HFFc6 (cell line): ENCODE measurements around the gene UMODL1. TPM values are rescaled to one million over a fixed set of nuclear protein-coding genes. Genes with fewer than 3 reads are reported as not detected.
A peak's percentile ranks its signal among the peaks of the same experiment; 100 is the strongest.

ENCODE experiments used
- DNase-seq: peaks from one replicate; pipeline ENCODE4 v3.0.0-alpha.2; 2018
- H3K27ac Mint-ChIP-seq: 2 replicates; pipeline ENCODE4 v1.8.0; 2020; ENCODE audit warnings: mild to moderate bottlenecking, mixed read lengths
- H3K27me3 Mint-ChIP-seq: 2 replicates; pipeline ENCODE4 v1.8.0; 2021; ENCODE audit warnings: mild to moderate bottlenecking, moderate library complexity, mixed read lengths; ENCODE audit not compliant: insufficient read depth
- H3K36me3 Mint-ChIP-seq: 2 replicates; pipeline ENCODE4 v1.8.0; 2021; ENCODE audit warnings: low read depth, mixed read lengths
- H3K4me1 Mint-ChIP-seq: 2 replicates; pipeline ENCODE4 v1.8.0; 2020; ENCODE audit warnings: low read depth, mixed read lengths
- H3K4me3 Mint-ChIP-seq: 2 replicates; pipeline ENCODE4 v1.8.0; 2020; ENCODE audit warnings: mild to moderate bottlenecking, moderate library complexity, mixed read lengths
- H3K9me3 Mint-ChIP-seq: 2 replicates; pipeline ENCODE4 v1.8.0; 2020; ENCODE audit warnings: mild to moderate bottlenecking, mixed read lengths
- CTCF ChIP-seq: fragments of 200-600 bp; sonication (generic); IDR thresholded peaks from 2 replicates; pipeline ENCODE4 v1.5.0; 2021; ENCODE audit warnings: antibody characterized with exemption, mild to moderate bottlenecking
- total RNA-seq, 6 experiments: library from RNA; stranded (reverse); fragmentation: NEBNext Ultra II Directional; extraction: Animal tissue kit (Norgen Biotek cat#: 25700); gene quantifications; 2 replicates in 1 of 6; 3 replicates in 5 of 6; pipeline ENCODE4 v1.2.3, GENCODE V29; 2021

Gene UMODL1
- total RNA-seq, 6 experiments from 2014 or later: not detected

DNA sequence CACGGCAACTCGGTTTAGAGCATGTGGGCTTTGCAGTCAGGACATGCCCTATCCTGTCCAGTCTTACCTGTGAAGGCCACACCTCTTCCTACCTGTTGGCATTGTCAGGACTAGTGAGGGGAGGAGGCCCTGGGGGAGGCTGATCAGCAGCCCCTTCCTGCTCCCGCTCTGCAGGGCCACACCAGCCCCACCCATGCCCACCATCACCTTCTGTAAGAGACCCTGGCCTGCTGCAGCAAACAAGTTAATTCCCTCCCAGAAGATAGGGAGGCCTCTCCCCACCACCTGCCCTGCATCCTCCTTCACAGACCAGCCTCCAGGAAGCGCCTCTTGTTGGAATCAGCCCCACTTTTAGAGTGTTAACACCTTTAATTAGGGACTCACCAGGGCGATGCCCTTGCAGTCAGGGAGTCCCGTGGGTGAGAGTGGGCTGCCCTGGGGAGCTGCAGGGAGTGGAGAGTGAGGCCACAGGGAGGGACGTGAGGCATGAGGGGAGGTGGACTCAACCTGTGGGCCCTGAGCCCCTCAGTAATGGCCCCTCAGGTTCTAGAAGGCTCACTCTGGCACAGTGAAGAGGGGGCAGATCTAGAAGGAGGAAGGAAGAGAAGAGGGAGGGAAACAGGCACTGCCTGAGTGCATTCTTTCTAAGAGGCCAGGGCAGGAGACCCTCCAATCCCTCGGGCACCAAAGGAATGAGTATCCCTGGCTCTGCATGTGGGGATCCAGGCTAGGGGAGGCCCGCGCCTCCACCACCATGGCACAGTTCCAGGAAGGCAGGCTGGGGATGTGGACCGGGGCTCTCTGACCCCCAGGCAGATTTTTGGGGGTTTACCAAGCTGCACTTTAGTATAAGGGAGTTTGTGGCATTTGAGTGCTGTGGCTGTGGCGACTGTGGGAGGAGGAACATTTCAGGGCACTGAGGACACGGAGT is 8.2 kb downstream of the UMODL1 start:
- Mint-ChIP-seq H3K27me3 (peaks cover 14% of the 10 kb centered on the region), H3K36me3 (no peaks in the 10 kb centered on the region), H3K9me3 (no peaks in the 10 kb centered on the region), H3K27ac (no peak overlapping the region), H3K4me1 (peaks cover 22% of the 10 kb centered on the region), H3K4me3 (no peak overlapping the region)
- no peak for TF ChIP-seq CTCF
- no peak for DNase-seq

GRCh38 chr21:42079939-42080787 is 9.0 kb downstream of the UMODL1 start:
- no peak for TF ChIP-seq CTCF
- Mint-ChIP-seq H3K9me3 (no peaks in the 10 kb centered on the region), H3K4me3 (peak overlapping the region; percentile 41; the same call in 1 of the 2 replicates), H3K27ac (peak overlapping the region; percentile 77), H3K27me3 (peaks cover 13% of the 10 kb centered on the region), H3K36me3 (no peaks in the 10 kb centered on the region), H3K4me1 (peaks cover 22% of the 10 kb centered on the region)
- DNase-seq: no peak

DNA sequence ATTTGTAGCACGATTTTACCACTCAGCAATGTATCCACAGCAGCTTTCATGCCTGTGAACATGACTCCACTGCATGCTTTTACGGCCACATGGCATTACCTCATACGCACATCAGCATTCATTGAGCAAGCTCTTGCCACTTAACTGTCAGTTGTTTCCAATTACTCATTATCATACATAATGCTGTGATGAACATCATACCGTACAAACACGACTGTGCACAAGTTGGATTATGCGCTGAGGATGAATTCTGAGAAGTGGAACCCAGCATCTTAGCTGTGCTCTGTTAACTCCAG is 9.6 kb downstream of the UMODL1 start:
- no peak for TF ChIP-seq CTCF
- Mint-ChIP-seq H3K27me3 (peaks cover 9% of the 10 kb centered on the region), H3K9me3 (no peaks in the 10 kb centered on the region), H3K4me3 (peak overlapping the region; percentile 41; the same call in 1 of the 2 replicates), H3K4me1 (peaks cover 22% of the 10 kb centered on the region), H3K36me3 (no peaks in the 10 kb centered on the region), H3K27ac (peak overlapping the region; percentile 77)
- peak; percentile 81 for DNase-seq

DNA sequence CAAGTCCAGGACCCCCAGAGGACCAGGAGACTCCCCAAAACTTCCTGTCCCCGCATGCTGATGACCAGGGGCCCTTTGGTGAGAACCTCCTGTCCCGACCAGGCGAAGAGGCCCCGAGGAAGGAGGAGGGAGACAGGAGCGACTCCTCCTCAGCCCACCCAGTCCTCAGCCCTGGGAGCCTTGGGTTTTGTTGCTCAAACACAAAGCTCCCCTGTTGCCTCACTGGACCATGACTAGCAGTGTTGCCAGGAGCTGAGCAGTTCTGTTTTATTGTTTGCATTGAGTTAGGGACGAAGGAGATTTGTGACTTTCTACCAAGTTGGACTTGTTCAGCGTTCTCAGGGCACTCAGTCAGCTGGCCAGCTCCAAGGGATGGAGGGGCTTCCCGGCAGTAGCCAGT is 10.0 kb downstream of the UMODL1 start:
- no peak for TF ChIP-seq CTCF
- Mint-ChIP-seq H3K27ac (peak overlapping the region; percentile 77), H3K9me3 (no peaks in the 10 kb centered on the region), H3K27me3 (peaks cover 9% of the 10 kb centered on the region), H3K4me1 (peaks cover 22% of the 10 kb centered on the region), H3K36me3 (no peaks in the 10 kb centered on the region), H3K4me3 (no peak overlapping the region)
- DNase-seq: no peak

- TF ChIP-seq CTCF: no peak
- H3K4me3 Mint-ChIP-seq: no peak overlapping the region
- H3K9me3 Mint-ChIP-seq: no peaks in the 10 kb centered on the region
- H3K27ac Mint-ChIP-seq: no peak overlapping the region
- DNase-seq: no peak
- peaks cover 3% of the 10 kb centered on the region for H3K27me3 Mint-ChIP-seq
- peaks cover 22% of the 10 kb centered on the region for H3K4me1 Mint-ChIP-seq
- H3K36me3 Mint-ChIP-seq: no peaks in the 10 kb centered on the region
Observed at GRCh38 chr21:42081931-42082381, 10.8 kb downstream of the UMODL1 start.
